Colon (tissue), 2 donors: ENCODE measurements around the gene RAB33B.

Experiments used
- FAIRE-seq: peaks from 2 replicates; lab custom pipeline; 2012; peaks lifted over from hg19 to GRCh38; lab: Jason Lieb, UNC
- donor health status: control.
- donor health status: control.

Gene RAB33B

DNA sequence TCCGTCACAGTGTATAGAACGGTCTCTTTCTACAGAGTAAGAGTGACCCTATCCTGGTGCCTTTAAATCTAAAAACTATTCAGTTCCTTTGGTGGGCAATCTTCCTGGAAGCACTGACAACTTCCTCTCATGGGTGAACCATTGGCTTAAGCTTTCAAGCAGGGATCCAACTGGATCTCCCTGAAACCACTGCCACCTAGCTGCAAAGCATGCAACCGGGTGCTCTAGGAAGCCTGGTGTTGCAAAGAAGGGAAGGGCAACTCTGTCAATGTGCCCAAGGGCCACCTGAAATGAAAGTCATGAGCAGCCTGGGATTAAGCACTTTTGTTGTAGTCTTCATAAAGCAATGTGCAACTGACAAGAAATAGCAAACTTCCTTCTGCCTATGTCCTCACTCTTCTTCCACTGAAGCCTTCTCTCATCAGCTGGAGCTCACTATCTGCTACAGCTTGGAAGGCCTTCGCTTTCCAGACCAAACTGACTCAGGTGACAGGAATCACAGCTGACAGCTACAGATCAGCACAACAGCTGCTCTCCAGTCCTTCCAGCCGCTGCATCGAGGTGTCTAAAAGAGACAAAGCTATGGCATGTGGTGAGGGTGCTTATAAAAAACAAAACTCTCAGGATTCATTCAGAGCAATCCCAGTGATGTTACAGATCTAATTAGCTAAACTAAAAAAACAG is 55.9 kb downstream of the RAB33B start:
- FAIRE-seq = no peak

GRCh38 chr4:139511320-139511719 is 57.4 kb downstream of the RAB33B start:
- no peak for FAIRE-seq

- FAIRE-seq = no peak
Observed at GRCh38 chr4:139514382-139515059, 60.6 kb downstream of the RAB33B start.

GRCh38 chr4:139515531-139515958 is 61.6 kb downstream of the RAB33B start:
- FAIRE-seq = no peak

GRCh38 chr4:139521754-139522401 is 68.0 kb downstream of the RAB33B start:
- no peak for FAIRE-seq

DNA sequence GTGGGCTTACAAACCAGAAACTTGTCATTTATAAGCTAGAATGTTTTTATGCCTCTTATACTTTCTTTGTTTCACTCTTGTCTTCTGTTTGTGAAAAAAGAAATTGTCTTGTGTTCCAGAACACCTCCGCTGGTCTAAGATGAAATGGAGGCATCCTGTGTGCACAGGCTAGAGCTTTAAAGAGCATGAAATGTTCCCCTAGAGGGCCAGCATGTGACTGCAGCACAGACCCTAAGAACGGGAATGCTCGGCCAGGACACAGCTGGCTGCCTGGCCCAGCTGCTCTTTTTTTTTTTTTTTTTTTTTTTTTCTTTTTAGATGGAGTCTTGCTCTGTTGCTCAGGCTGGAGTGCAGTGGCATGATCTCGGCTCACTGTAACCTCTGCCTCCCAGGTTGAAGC is 68.5 kb downstream of the RAB33B start:
- no peak for FAIRE-seq

GRCh38 chr4:139523076-139523475 is 69.2 kb downstream of the RAB33B start:
- no peak for FAIRE-seq

- no peak for FAIRE-seq
Observed at GRCh38 chr4:139524062-139524631, 70.2 kb downstream of the RAB33B start.

- FAIRE-seq = no peak
Observed at GRCh38 chr4:139525414-139525813, 71.5 kb downstream of the RAB33B start.
